DND-41 (cell line): ENCODE measurements around the gene TUBGCP4.

Experiments
- CTCF ChIP-seq: IDR thresholded peaks from 2 replicates; pipeline ENCODE4 v1.5.1; 2012; ENCODE audit warnings: borderline replicate concordance, low read length, moderate library complexity, mild to moderate bottlenecking; ENCODE audit not compliant: poor library complexity, severe bottlenecking; ENCODE audit errors: extremely low read depth
- EZH2 ChIP-seq: IDR thresholded peaks from 3 replicates; pipeline ENCODE4 v1.6.1; 2012; ENCODE audit warnings: borderline replicate concordance, low read depth, mild to moderate bottlenecking, moderate library complexity, low read length, inconsistent platforms; ENCODE audit not compliant: severe bottlenecking

- TF ChIP-seq EZH2 (no peak), CTCF (no peak)
These were observed 58.8 kb downstream of the TUBGCP4 start for GRCh38 chr15:43429687-43430086.
